Stimulated activated CD8-positive, alpha-beta memory T cell treated with anti-CD3 and anti-CD28 coated beads, Interleukin-7, amount 100 ng/mL, for 48 hours (primary cell): ENCODE data around the gene MTA1.

Source experiments
- DNase-seq, 2 donors: peaks; one replicate each; pipeline ENCODE4 v3.0.0-alpha.2; 2020; ENCODE audit warnings: low read depth in 1 of 2; ENCODE audit errors: extremely low read depth in 1 of 2

The MTA1 gene

DNA sequence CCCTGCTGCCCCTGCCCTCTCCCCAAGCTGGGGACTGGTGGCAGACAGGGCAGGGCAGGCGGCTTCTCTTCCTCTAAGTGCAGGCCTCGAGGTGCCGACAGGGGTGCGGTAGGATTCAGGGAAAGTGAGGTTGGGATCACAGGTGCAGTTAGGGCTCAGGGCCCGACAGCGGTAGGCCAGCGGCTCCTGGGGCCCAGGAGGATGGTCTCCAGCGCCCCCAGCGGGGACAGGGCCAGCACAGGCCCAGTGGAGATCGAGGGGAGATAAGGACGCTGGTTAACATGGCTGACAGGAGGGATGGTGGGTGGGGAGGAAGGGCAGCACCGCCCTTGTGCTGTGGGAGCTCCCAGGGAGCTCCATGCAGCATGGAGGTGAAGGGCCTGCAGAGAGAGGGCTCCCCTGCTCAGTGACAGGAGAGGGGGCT is 66.1 kb downstream of the MTA1 start:
- no peak for DNase-seq

DNA sequence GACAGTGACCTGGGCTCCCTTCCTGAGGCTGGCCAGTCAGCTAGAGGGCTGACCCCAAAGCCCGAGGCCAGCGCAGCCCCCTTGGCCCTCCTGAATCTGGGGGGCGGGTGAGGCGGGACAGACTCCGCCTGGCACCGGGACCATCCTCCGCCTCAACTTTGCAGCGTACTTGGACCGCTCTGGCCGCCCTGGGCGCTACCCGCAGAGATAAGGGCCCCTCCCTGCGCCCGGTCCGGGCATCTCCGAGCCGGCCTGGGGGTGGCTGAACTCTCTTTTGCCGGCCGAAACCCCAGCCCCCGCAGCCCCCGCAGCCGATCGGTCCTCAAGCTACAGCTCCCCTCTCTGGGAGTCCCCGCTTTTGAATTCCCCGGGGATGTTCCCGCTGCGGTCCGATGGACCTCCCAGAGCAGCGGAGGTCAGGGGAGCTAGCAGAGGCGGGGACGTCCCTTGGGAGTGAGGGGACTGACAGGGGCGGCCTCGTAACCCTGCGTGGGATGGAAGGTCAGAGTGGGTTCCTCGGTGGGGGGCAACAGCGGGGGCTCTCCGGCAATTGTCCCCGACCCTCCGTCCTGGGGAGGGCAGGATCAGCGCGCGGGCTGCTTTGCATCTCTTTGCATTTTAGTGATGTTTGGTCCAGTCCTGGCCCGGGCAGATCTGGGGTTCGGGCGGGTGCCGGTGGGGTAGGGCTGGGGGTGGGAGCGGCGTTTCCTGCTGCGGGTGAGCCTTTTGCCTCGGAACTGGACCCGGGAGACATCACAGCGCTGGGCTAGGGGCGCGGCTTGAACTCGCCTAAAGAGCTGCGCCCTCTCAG is 66.7 kb downstream of the MTA1 start, which contains the start of gene CRIP1:
Gene CRIP1 (plus strand): TSS at position 724 of the 811 bp plus-strand sequence. CDS start 374 bp downstream, outside the sequence.
- DNase-seq: no peak

DNA sequence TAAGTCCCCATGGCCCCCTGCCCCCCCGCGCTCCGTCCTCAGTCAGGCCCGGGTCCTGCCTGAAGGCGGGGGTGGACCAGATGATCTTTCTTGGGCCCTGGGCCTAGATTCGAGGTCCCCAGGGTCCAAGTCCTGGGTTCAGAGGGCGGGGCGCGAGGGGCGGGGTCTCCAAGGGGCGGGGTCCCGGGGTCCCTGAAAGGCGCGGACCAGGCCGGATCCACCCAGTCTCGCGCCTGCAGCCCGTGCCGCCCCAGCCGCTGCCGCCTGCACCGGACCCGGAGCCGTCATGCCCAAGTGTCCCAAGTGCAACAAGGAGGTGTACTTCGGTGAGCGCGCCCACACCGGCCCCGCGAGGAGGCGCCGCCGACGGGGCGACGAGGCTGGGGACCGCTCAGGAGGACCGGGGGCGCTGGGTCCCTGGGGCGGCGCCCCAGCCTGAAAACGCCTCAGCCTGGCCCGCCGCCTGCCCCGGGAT is 67.4 kb downstream of the MTA1 start:
- no peak for DNase-seq

DNA sequence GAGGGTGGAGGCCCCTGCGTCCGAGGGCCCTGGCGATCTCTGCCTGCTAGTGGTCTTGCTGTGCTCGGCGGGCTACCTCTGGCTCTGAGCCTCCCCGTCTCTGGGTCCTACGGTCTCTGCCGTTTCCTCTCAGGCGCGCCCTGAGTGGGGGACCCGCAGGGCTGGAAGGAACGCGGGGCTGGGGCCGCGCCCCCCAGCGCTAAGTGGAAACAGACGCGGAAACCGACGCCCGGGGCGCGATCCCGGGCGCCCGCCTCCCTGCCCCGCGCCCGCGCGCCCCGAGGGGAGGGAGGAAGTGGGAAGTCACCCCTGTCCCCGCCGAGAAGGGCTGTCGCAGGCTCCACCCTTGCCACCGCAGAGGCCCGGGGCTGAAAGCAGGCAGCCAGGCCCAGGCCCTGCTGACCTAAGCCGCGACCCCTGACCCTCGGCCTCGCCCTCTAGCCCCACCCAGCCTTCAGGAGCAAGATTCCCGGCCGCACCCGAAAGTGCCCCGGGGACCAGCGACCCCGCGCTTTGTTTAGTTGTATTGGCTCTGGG is 67.9 kb downstream of the MTA1 start:
- DNase-seq: no peak

DNA sequence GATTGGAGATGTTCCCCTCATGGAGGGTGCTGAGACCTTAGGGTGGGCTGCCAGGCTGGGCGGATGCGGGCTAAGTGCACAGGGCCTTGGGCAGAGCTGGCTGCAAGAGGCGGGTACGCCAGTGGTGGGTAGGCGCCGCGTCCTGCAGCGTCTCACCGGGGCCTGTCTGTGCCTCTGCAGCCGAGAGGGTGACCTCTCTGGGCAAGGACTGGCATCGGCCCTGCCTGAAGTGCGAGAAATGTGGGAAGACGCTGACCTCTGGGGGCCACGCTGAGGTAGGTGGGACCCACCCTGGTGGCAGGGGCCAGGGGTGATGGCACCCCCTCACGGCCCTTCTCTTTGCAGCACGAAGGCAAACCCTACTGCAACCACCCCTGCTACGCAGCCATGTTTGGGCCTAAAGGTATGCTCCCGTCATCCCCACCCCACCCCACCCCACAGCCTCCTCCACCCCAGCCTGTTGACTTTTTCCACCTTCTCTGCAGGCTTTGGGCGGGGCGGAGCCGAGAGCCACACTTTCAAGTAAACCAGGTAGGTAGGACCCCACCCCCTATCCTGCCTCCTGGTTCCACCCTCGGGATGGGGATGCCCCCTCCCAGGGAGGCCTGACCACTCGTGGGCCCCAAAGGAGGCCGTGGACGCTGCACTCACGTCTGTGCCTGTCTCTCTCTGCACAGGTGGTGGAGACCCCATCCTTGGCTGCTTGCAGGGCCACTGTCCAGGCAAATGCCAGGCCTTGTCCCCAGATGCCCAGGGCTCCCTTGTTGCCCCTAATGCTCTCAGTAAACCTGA is 68.6 kb downstream of the MTA1 start:
- DNase-seq: no peak

DNA sequence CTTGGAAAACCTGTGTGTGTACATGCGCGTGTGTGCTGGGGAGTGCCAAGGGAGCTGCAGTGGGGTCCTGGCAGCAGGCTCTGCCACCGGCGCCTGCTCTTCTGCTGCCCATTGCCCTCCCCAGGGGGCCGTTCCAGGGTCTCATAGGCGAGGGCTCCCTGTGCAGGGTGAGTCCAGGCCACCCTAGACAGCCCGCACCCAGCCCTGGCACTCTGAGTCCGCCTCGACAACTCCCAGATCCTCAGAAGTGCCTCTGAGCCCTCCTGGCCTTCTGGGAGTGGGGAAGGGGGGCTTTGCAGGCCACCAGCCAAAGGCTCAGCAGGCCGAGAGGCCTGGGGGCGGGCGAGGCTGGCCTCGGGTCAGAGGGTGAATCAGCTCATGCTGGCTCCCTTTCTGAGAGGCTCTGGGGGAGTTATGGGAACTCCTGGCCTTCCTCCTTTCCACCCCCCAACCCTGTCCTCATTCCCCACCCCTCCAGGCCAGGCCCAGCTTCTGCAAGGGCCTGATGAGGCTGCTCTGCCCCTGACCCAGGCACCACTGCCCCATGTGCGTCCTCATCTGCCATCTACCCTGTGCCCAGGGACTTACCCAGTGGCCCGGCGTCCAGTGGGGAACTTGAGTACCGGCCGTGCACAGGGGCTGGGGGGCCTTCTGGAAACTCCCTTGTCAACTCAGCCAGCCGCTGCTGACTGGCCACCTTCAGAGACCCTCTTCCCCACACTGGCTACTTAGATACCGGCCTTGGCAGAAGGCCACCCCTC is 69.3 kb downstream of the MTA1 start:
- DNase-seq: no peak

DNA sequence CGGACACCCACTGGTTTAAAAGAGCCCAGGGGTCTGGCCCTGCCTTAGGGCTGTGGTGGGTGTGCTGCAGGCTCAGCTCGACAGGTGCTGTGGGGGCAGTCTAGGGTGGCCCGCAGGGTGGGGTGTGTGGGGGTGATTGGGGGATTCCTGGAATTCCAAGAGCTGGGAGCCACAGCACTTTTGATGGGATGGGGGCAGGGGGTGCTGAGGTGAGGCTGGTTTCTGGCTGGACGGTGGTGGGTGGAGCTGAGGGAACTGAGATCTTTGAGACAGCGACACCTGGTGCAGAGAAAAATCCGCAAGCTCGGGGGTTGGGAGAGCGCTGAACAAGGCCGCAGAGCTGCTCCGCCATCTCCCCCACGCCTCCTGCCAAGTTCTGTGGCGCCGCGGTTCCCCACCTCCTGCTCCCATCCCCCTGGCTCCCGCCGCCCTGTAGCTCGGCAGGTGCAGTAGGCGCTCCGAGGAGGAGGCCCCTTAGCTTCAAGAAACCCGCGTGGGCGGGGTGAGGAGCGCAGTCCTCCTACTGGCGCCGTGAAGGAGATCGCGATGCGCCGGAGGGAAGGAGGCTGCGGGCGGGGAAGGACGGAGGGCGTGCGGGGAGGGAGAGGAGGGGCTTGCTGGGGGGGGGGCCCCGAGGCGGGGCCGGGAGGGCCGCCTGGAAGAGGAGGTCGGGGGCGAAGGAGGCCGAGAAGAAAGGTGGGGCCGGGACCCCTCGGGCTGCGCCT is 70.1 kb downstream of the MTA1 start:
- peak; percentile 77 for DNase-seq

DNA sequence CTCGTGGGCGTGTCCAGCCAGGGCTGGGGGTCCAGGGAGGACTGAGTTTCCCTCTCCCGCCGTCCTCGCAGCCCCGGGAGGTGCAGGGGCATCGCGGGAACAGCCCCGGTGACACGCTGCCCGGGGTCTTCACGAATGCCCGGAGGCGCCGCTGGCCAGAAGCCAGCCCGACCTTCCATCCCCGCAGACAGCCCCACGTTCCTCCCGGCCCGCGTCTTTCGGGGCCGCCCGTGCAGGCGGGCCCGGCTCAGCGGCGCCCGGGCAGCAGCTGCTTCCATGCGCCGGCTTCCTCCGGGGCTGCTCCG is 70.6 kb downstream of the MTA1 start:
- DNase-seq: no peak

DNA sequence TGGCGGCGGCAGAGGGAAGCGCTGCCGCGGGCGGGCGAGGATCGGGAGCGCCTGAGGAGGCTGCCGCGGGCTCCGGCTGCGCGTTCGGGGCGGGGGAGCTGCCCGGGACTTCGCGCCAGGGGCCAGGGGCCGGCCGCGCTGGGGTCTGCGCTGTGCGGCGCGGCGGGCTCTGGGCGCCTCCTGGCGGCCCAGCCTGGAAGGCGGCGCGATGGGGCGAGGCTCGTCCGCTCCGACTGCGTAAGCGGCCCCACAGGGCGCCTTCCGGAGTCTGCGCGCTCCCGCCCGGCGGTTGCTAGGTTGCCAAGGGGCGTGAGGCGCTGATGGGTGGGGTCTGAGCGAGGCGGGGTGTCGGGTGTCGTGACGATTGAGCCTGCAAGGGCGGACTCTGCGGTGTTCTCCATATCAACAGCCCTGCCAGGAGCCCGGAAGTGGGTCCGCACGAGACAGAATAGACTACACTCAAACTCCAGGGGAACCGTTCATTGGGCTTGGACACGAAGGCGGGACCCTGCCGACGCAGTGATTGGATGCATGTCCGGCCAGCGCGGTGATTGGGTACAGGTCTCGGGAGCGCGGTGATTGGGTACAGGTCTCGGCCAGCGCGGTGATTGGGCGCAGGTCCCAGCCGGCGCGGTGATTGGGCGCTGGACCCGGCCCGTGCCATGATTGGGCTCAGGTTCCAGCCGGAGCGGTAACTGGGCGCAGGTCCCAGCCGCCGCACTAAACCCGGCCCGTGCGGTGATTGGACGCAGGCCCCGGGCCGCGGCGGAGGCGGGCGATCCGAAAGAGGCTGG is 71.1 kb downstream of the MTA1 start, which contains the start of gene TEDC1:
Gene TEDC1 (plus strand): TSS at position 675 of the 794 bp plus-strand sequence. CDS start 130 bp downstream, outside the sequence.
- peak; percentile 99 for DNase-seq

DNA sequence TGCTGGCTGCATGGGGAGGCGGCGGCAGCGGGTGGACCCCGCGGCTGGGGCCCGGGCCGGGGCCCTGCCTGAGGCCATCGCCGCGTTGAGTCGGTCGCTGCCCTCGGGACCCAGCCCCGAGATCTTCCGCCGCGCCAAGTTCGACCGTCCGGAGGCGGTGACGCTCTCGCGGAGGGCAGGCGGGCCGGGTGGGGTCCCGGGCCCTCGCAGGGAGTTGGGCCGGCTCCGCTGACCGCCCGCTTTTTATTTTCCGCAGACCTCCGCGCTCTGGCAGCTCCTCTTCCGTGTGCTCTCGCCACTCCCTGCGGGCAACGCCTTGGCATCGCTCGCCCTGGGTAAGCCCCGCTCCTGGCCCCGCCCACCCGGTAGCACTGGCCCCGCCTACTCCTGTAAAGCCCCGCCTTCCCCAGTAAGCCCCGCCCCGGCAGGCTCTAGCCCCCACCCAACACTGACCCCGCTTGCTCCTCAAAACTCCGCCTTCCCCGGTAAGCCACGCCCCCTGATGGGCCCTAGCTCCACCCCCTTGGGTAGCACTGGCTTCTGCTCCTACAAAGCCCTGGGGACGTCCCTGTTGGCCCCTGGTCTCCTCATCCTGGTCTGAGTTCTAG is 71.8 kb downstream of the MTA1 start:
- peak; percentile 78 to 86 for DNase-seq

DNA sequence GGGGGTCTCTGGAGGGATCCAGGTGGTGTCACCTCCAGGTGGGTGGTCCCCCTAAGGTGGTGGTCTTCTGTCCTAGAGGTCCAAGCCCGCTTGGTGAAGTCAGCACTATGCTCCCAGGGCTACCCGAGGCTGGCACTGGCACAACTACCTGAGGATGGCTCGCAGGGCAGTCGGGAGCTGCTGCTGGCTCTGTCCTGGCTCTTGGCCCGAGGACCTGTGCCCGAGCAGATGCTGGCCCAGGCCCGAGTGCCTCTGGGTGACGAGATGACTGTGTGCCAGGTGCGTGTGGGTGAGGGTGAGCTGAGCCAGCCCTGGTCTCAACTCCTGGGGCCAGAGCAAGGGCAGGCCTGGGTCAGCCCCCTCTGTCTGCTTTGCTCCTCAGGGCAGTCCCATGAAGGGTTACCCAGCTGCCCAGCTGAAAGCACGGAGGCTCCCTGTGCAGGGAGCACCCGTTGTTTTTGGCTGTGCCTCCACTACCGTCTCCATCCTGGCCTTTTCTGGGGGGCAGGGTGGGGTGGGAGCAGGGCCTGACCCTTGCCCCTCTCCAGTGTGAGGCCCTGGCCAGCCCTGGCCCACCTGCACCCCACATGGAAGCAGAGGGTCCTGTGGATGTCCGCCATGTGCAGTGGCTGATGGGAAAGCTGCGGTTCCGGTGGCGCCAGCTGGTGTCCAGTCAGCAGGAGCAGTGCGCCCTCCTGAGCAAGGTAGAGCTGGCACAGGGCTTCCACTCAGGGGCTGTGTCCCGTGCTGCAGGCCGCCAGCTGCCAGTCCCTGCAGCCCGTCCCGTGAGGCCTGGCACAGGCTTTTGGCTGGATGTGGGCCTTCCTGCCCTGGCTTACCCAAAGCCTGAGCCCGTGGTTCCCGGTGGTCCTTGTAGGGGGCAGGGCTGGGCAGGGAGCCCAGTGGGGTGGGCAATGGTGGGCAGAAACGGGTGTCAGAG is 72.7 kb downstream of the MTA1 start:
- DNase-seq: no peak

DNA sequence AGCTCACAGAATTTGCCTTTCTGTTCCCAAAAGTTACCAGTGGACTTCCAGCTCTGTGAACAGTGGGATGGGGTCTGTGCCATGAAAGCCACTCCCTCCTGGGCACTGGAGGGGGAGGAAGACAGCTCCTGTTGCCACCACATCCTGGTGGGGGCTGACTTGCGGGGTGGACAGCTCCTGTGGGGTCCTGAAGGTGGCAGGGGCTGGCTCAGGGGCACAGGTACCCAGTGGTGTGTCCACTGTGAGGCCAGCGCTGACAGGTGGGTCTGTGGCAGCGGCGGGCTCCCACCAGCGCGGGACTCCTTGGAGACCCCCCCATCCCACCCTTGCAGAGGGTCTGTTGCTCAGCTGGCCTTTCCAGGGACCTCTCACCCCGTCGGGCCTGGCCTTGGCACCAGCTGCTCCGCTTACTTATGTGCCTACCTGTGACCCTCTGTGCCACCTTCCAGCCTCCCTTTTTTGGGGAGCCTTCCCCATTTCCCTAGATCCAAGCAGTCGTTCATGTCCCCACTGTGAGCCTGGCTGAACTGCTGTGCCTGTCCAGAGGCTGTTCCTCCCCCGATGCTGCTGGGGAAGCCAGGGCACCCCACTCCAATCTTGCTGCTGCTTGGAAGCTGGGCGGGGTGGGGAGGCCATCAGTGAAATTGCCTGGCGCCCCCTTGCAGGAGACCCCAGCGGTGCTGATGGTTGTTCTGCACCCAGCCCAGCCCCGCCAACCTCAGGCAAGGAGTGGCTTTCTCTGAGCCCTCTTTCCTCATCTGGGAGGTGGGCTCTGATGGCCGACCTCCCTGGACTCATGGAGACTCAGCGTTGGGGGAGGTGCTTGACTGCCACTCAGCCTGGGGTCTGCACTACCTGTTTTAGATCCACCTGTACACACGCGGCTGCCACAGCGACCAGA is 73.6 kb downstream of the MTA1 start:
- DNase-seq: no peak

DNA sequence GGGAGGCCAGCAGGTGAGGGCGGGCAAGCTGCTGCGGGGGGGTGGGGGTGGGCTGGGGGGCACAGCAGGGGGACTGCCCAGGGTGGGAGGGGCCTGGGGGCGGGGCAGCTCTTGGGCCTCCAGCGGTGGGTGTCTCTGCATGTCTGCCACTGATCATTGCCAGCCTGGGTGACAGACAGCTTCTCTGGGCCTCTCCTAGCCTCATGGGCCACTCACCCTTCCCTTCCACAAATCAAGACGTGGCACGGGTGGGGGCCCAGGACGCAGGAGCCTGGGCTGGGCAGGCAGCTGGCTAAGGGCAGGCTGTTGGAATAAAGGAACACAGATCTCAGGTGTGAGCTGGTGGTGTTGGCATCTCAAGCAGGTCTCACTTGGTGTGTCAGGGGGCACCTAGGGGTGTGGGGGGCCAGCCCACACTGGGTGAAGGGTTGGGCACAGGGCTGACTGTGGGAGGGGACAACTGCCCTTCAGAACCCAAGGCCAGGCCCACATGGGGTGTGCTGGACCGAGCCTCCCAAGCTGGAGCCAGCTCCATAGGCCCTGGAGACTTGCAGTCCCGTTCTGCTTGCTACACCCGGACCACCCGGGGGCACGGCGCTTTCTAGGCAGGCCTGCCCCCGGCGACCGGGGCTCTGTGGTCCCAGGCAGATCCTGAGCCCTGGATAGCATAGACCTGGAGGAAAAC is 74.4 kb downstream of the MTA1 start:
- no peak for DNase-seq

DNA sequence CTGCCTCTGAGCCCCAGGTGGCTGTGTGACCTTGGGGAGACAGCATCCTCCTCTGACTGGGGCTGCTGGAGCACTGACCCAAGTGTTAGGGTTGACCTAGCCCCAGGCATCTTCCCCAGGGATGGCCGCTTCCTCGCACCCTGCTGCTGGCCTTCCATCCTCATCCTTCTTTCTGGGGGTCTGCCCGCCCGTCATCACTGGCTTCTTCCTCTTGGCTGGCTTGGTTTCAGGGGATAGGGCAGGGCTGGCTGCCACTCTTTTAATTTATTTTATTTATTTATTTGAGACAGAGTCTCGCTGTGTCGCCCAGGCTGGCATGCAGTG is 74.9 kb downstream of the MTA1 start:
- DNase-seq: no peak

DNA sequence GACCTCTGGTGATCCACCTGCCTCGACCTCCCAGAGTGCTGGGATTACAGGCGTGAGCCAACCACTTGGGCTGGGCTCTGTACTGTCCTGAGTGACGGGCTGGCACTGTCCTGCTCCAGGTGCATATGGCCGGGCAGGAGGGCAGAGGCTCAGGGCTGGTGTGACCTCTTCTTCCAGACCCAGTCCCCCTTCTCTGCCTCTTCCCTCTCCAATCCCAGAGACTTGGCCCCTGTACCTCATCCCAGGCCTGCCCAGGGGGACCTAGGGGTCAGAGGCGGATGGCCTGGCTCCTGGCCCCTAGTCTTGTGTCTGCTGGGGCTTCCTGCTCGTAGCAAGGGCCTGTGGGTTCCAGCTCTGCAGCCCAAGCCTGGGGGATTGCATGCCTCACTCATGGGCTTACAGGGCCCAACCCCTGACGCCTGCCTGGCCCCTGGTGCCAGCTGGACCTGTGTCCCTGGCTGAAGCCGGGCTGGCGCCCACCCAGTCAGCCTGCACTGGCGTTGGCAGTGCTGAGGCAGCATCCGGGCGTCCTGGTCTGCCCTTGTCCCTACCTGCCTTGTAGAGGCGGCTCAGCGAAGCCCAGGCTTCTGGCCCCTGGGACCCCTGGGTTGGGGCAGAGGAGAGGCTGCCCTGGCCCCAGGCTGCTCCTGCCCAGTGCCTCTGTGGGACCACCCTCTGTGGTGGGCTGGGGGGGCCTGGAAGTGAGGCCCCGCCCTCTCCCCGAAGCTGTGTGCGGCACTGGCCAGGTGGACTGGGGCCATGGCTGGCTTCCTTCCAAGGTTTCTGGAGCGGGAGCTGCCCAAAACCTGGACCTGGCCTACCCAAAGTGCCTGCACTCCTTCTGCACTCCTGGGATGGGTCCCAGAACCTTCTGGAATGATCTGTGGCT is 75.7 kb downstream of the MTA1 start:
- no peak for DNase-seq
